ENCODE measurements around the gene MCEE. TPM values are rescaled to one million over a fixed set of nuclear protein-coding genes. Genes with fewer than 3 reads are reported as not detected.

MCEE gene
- total and polyA plus RNA-seq, 2 donors (not counting 3 experiments of a cell fraction or from before 2014, with no cell fraction given), result 4.0 to 9.9 TPM

- Histone ChIP-seq H4K20me1 (replicated peaks; ENCODE audit: control insufficient read depth, extremely low read depth, insufficient read depth, low read length) (no peaks in the 10 kb centered on the region), H3K36me3 (ENCODE audit: control insufficient read depth in 2 of 2, extremely low read depth in 1 of 2, insufficient read depth in 2 of 2, low read length in 2 of 2) (peaks cover under 1% of the 10 kb centered on the region in 2 experiments), H3K27me3 (ENCODE audit: control insufficient read depth in 2 of 2, insufficient read depth in 2 of 2, low read length in 2 of 2) (peaks cover 8 to 13% of the 10 kb centered on the region in 2 experiments), H3K27ac (ENCODE audit: insufficient read depth, low read depth, low read length) (peak overlapping the region; percentile 69), H3K4me3 (replicated peaks in 1 of 3; ENCODE audit: insufficient read depth in 1 of 3, low read depth in 1 of 3, low read length in 3 of 3) (peak overlapping the region; percentile 67 to 77 (median 72)), H3K9me1 (replicated peaks; ENCODE audit: control insufficient read depth, extremely low read depth, insufficient read depth, low read length) (no peaks in the 10 kb centered on the region), H2AFZ (ENCODE audit: low read depth, low read length) (peak overlapping the region; percentile 85), H3K9ac (replicated peaks; ENCODE audit: extremely low read depth, insufficient read depth, low read length) (peak overlapping the region; percentile 79), H3K9me3 (replicated peaks; ENCODE audit: control insufficient read depth, insufficient read depth, low read length) (no peaks in the 10 kb centered on the region), H3K79me2 (ENCODE audit: control insufficient read depth, insufficient read depth, low read length) (peaks cover 27% of the 10 kb centered on the region), H3K4me1 (ENCODE audit: control insufficient read depth, extremely low read depth, insufficient read depth, low read length) (peaks cover 27% of the 10 kb centered on the region), H3K4me2 (ENCODE audit: insufficient read depth, low read length) (peak overlapping the region; percentile 70)
- ChIA-PET CTCF (interaction anchor here (0.6 to 3.7 kb wide), 6 partner anchors 24 to 394 kb away, joined by 3 to 23 read pairs (median 5); no protein-coding TSS in a partner anchor), POLR2A (interaction anchor here (0.6 to 1.4 kb wide), 3 partner anchors 13 to 830 kb away, joined by 3 to 8 read pairs (median 3); no protein-coding TSS in a partner anchor)
- TF ChIP-seq POLR2AphosphoS5 (IDR thresholded peaks at IDR 0.05; ENCODE audit: insufficient read depth, low read depth, low read length) (no peak), CTCF (IDR thresholded peaks at IDR 0.05; ENCODE audit: extremely low read depth in 1 of 2, insufficient read depth in 1 of 2, low read depth in 1 of 2, low read length in 2 of 2) (no peak), GATA2 (IDR thresholded peaks at IDR 0.05; ENCODE audit: insufficient read depth, insufficient read length, low read depth, low read length) (no peak), JUN (IDR thresholded peaks at IDR 0.05; ENCODE audit: borderline replicate concordance, insufficient read depth, insufficient read length, low read depth) (no peak), MAX (IDR thresholded peaks at IDR 0.05; ENCODE audit: insufficient read depth, insufficient read length) (no peak), EZH2 (IDR thresholded peaks at IDR 0.05; ENCODE audit: borderline replicate concordance, low read depth, low read length, severe bottlenecking) (no peak), MYC (IDR thresholded peaks at IDR 0.05; ENCODE audit: low read depth, low read length) (no peak), FOS (IDR thresholded peaks at IDR 0.05; ENCODE audit: borderline replicate concordance, insufficient read depth, low read length) (no peak), POLR2A (IDR thresholded peaks at IDR 0.05; ENCODE audit: low read depth, low read length) (no peak)
- DNase-seq (ENCODE audit: low read depth, low spot score) (no peak), FAIRE-seq (no peak)
- intact Hi-C loops (cut with micrococcal nuclease), result loop anchor here (2.0 to 5.0 kb wide), 3 partner anchors 63 to 810 kb away; partner anchors contain the start of genes MCEE, MPHOSPH10, PAIP2B and PCYOX1
- dilution Hi-C loops (cut with MboI; ENCODE audit: extremely low pct_ligation_motif_present, low sequenced_read_pairs), result no loop called here
- BruUV-seq (replicated peaks), result TSS peak; percentile 94
Measured at GRCh38 chr2:71067567-71068217, 62.3 kb downstream of the MCEE start.
